H1 (cell line): ENCODE measurements around the gene SFTPA2. TPM values are rescaled to one million over a fixed set of nuclear protein-coding genes. Genes with fewer than 3 reads are reported as not detected.
"Not testable (repeated sequence)": the region's sequence is repeated elsewhere in the genome, so short reads cannot be mapped to it uniquely, and the experiment has no call there.

Experiments used
- CTCF ChIA-PET: fragments of 300-600 bp; sonication (Branson Sonifier 250); formaldehyde crosslinking; loops from one replicate; lab custom pipeline; 2021; ENCODE audit not compliant: partially characterized antibody; lab: Charles Lee
- POLR2A ChIA-PET: fragments of 300-600 bp; sonication (Branson Sonifier 250); formaldehyde crosslinking; loops from one replicate; lab custom pipeline; 2021; ENCODE audit warnings: inconsistent platforms; ENCODE audit not compliant: partially characterized antibody; lab: Charles Lee
- DNase-seq, 2 experiments: peaks; one replicate each; pipeline versions ENCODE4 v3.0.0 to v3.0.0-alpha.2; 2010 to 2022; ENCODE audit warnings: low spot score in 2 of 2, low read depth in 1 of 2, mixed read lengths in 1 of 2
- FAIRE-seq: peaks from 2 replicates; lab custom pipeline; 2011; peaks lifted over from hg19 to GRCh38; lab: Jason Lieb, UNC
- H2AFZ ChIP-seq: 2 replicates; pipeline ENCODE4 v1.8.1; 2012; ENCODE audit warnings: low read length, inconsistent platforms
- H2AK5ac ChIP-seq: 2 replicates; pipeline ENCODE4 v1.6.1; 2013; ENCODE audit warnings: low read depth, low read length
- H2BK120ac ChIP-seq: replicated peaks from 2 replicates; pipeline ENCODE3; 2013; ENCODE audit warnings: low read depth, low read length, inconsistent platforms
- H2BK12ac ChIP-seq: 2 replicates; pipeline ENCODE4 v1.6.1; 2013; ENCODE audit warnings: low read depth, low read length
- H2BK15ac ChIP-seq: 2 replicates; pipeline ENCODE4 v1.6.1; 2013; ENCODE audit warnings: low read length
- H2BK20ac ChIP-seq: 2 replicates; pipeline ENCODE4 v1.6.1; 2013; ENCODE audit warnings: low read length
- H2BK5ac ChIP-seq: 2 replicates; pipeline ENCODE4 v1.6.1; 2013; ENCODE audit warnings: low read depth, low read length
- H3K14ac ChIP-seq: 2 replicates; pipeline ENCODE4 v1.6.1; 2013; ENCODE audit warnings: inconsistent platforms; ENCODE audit not compliant: insufficient read length
- H3K18ac ChIP-seq: 2 replicates; pipeline ENCODE4 v1.6.1; 2013; ENCODE audit warnings: low read length; ENCODE audit errors: extremely low read depth
- H3K23ac ChIP-seq: 2 replicates; pipeline ENCODE4 v1.6.1; 2013; ENCODE audit warnings: inconsistent platforms; ENCODE audit not compliant: insufficient read length
- H3K23me2 ChIP-seq: 2 replicates; pipeline ENCODE4 v1.6.1; 2013; ENCODE audit warnings: low read depth, low read length
- H3K27ac ChIP-seq: 2 replicates; pipeline ENCODE4 v1.6.1; 2011; ENCODE audit warnings: low read depth, low read length, inconsistent platforms
- H3K27me3 ChIP-seq, 4 experiments: replicated peaks in 1 of 4; 1 replicate in 1 of 4; 2 replicates in 3 of 4; pipeline versions ENCODE4 v1.6.1 to v1.8.1; 2011 to 2013; ENCODE audit warnings: low read length in 3 of 4, mild to moderate bottlenecking in 3 of 4, inconsistent platforms in 2 of 4, mixed read lengths in 2 of 4, moderate library complexity in 1 of 4; ENCODE audit not compliant: control insufficient read depth in 3 of 4, insufficient read depth in 3 of 4; ENCODE audit errors: extremely low read depth in 1 of 4
- H3K36me3 ChIP-seq, 4 experiments: 2 replicates each; pipeline versions ENCODE4 v1.6.1 to v1.8.1; 2011 to 2013; ENCODE audit warnings: mild to moderate bottlenecking in 4 of 4, low read length in 3 of 4, moderate library complexity in 2 of 4, control low read depth in 1 of 4, inconsistent platforms in 1 of 4; ENCODE audit not compliant: insufficient read depth in 4 of 4, control insufficient read depth in 2 of 4
- H3K4ac ChIP-seq: replicated peaks from 2 replicates; pipeline ENCODE3; 2013; ENCODE audit warnings: low read length, low read depth, mixed read lengths, inconsistent platforms; ENCODE audit not compliant: insufficient read length
- H3K4me1 ChIP-seq, 4 experiments: replicated peaks in 1 of 4; 1 replicate in 1 of 4; 2 replicates in 3 of 4; pipeline versions ENCODE4 v1.6.1 to v1.8.1; 2011 to 2013; ENCODE audit warnings: low read length in 3 of 4, inconsistent platforms in 2 of 4, mixed read lengths in 1 of 4; ENCODE audit not compliant: insufficient read depth in 4 of 4, control insufficient read depth in 3 of 4
- H3K4me2 ChIP-seq, 2 experiments: 2 replicates each; pipeline versions ENCODE4 v1.6.1 to v1.8.1; 2011 to 2013; ENCODE audit warnings: low read depth in 2 of 2, low read length in 2 of 2, control low read depth in 1 of 2, inconsistent platforms in 1 of 2, mild to moderate bottlenecking in 1 of 2; ENCODE audit not compliant: insufficient read depth in 1 of 2
- H3K4me3 ChIP-seq, 4 experiments: fragments of 200-600, 300-600 bp in 1 of 4; sonication (generic), shearing (Covaris generic), sonication (Bioruptor Twin) in 1 of 4; 2 replicates each; pipeline versions ENCODE4 v1.5.1 to v1.8.1; 2011 to 2016; ENCODE audit warnings: low read length in 4 of 4, low read depth in 3 of 4, control low read depth in 2 of 4, inconsistent platforms in 2 of 4, mild to moderate bottlenecking in 2 of 4, mixed read lengths in 1 of 4, moderate library complexity in 1 of 4; ENCODE audit not compliant: insufficient read depth in 2 of 4; ENCODE audit errors: extremely low read depth in 1 of 4
- H3K56ac ChIP-seq: replicated peaks from 2 replicates; pipeline ENCODE3; 2013; ENCODE audit warnings: low read depth, mild to moderate bottlenecking, mixed read lengths, low read length, inconsistent platforms; ENCODE audit not compliant: insufficient read length
- H3K79me1 ChIP-seq: 2 replicates; pipeline ENCODE4 v1.6.1; 2013; ENCODE audit warnings: low read depth, low read length, control low read depth
- H3K79me2 ChIP-seq, 2 experiments: 2 replicates each; pipeline versions ENCODE4 v1.6.1 to v1.8.1; 2012 to 2013; ENCODE audit warnings: low read length in 2 of 2, mild to moderate bottlenecking in 2 of 2, inconsistent platforms in 1 of 2; ENCODE audit not compliant: insufficient read depth in 2 of 2, control insufficient read depth in 1 of 2
- H3K9ac ChIP-seq, 4 experiments: replicated peaks in 1 of 4; 1 replicate in 1 of 4; 2 replicates in 3 of 4; pipeline versions ENCODE4 v1.6.1 to v1.8.1; 2011 to 2013; ENCODE audit warnings: low read depth in 3 of 4, low read length in 3 of 4, control low read depth in 2 of 4, mild to moderate bottlenecking in 2 of 4, moderate library complexity in 2 of 4, inconsistent platforms in 1 of 4; ENCODE audit errors: extremely low read depth in 1 of 4
- H3K9me3 ChIP-seq, 2 experiments: 2 replicates each; pipeline versions ENCODE4 v1.6.1 to v1.8.1; 2012 to 2013; ENCODE audit warnings: mild to moderate bottlenecking in 2 of 2, moderate library complexity in 2 of 2, control low read depth in 1 of 2, inconsistent platforms in 1 of 2, low read depth in 1 of 2, low read length in 1 of 2, mixed read lengths in 1 of 2; ENCODE audit not compliant: insufficient read depth in 2 of 2
- H4K20me1 ChIP-seq, 2 experiments: replicated peaks in 1 of 2; 2 replicates each; pipeline versions ENCODE3 to v1.8.1; 2011 to 2013; ENCODE audit warnings: inconsistent platforms in 2 of 2, low read length in 2 of 2, mild to moderate bottlenecking in 1 of 2; ENCODE audit not compliant: insufficient read depth in 2 of 2, control insufficient read depth in 1 of 2
- H4K5ac ChIP-seq: 2 replicates; pipeline ENCODE4 v1.6.1; 2013; ENCODE audit warnings: low read length, low read depth, mixed read lengths, inconsistent platforms; ENCODE audit not compliant: insufficient read length
- H4K8ac ChIP-seq: 2 replicates; pipeline ENCODE4 v1.8.0; 2013; ENCODE audit warnings: mild to moderate bottlenecking, moderate library complexity, low read length, inconsistent platforms; ENCODE audit not compliant: insufficient read depth; ENCODE audit errors: extremely low read depth
- H4K91ac ChIP-seq: replicated peaks from 2 replicates; pipeline ENCODE3; 2013; ENCODE audit warnings: low read length, mixed read lengths, inconsistent platforms; ENCODE audit not compliant: insufficient read length
- CEBPB ChIP-seq: IDR thresholded peaks from 2 replicates; pipeline ENCODE4 v1.6.1; 2012; ENCODE audit warnings: low read depth, low read length
- WGBS, 2 experiments: shearing (Covaris generic) in 1 of 2; methylation state at CpG; one replicate each; pipeline versions ENCODE4 v1.1.6 to v1.1.7; 2013 to 2015; ENCODE audit warnings: low lambda C conversion rate in 2 of 2, mixed read lengths in 2 of 2, inconsistent platforms in 1 of 2, low coverage in 1 of 2, missing lambda C conversion rate in 1 of 2; ENCODE audit not compliant: insufficient replicate concordance in 2 of 2, insufficient coverage in 1 of 2, insufficient read length in 1 of 2; ENCODE audit errors: extremely low coverage in 1 of 2, missing lambda C conversion rate in 1 of 2; 5-methylcytosine and 5-hydroxymethylcytosine counted together
- polyA plus RNA-seq, 7 experiments: library from polyadenylated mRNA; depleted of rRNA in 3 of 7; stranded (reverse) in 5 of 7; unstranded in 2 of 7; fragments of >200 nt in 5 of 7; fragments of 200-250 nt in 2 of 7; gene quantifications; 1 replicate in 5 of 7; 2 replicates in 1 of 7; 4 replicates in 1 of 7; pipeline versions ENCODE4 v1.2.1 to v1.2.3, GENCODE V29; 2011 to 2013; ENCODE audit warnings: missing spikeins in 2 of 7, mixed read lengths in 2 of 7
- total RNA-seq: library from RNA; stranded (reverse); fragmentation: NEBNext Ultra II Directional; extraction: Animal tissue kit (Norgen Biotek cat#: 25700); gene quantifications from 2 replicates; pipeline ENCODE4 v1.2.1, GENCODE V29; 2021

The SFTPA2 gene
- total and polyA plus RNA-seq, 2 of the 8 experiments (the other 6 are each of a cell fraction or from before 2014, with no cell fraction given) = not detected

DNA sequence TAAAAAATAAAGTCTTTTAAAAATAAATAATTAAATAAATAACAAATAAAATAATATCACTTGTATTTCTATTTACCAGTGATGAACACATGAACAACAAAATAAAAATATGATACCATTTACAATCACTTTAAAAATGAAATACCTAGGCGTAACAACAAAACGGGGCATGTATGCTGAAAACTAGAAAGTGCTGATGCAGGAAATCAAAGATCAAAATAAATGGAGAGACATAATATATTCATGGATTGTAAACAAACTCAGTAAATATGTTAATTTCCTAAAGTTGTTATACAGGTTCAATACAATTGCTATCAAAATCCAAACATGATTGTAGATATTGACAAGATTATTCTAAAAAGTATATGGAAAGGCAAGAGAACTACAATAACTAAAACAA lies 19.2 kb upstream of the SFTPA2 start:
- H3K4ac ChIP-seq = no peak overlapping the region
- no peaks in the 10 kb centered on the region for H3K23me2 ChIP-seq
- no peaks in the 10 kb centered on the region for H3K36me3 ChIP-seq
- FAIRE-seq (no peak), DNase-seq (no peak)
- no peak overlapping the region for H3K18ac ChIP-seq
- H3K4me2 ChIP-seq = no peak overlapping the region
- no peak overlapping the region for H3K23ac ChIP-seq
- H2BK12ac ChIP-seq = no peak overlapping the region
- H2AK5ac ChIP-seq = no peak overlapping the region
- H3K9me3 ChIP-seq = no peaks in the 10 kb centered on the region
- 91% methylated on average over 2 of the region's 2 CpGs; no CpG with 5 or more reads in 1 of the 2 experiments for WGBS, 2 experiments
- no peak overlapping the region for H3K4me3 ChIP-seq
- H3K79me2 ChIP-seq = no peaks in the 10 kb centered on the region
- H3K14ac ChIP-seq = no peak overlapping the region
- no peak for TF ChIP-seq CEBPB
- no peak overlapping the region for H3K56ac ChIP-seq
- H2BK5ac ChIP-seq = no peak overlapping the region
- no peaks in the 10 kb centered on the region for H3K79me1 ChIP-seq
- peaks cover 0 to 1% (median 0%) of the 10 kb centered on the region in 4 experiments; a peak in 1 of 7 replicates for H3K27me3 ChIP-seq
- ChIA-PET POLR2A (no interaction called here), CTCF (no interaction called here)
- H2BK20ac ChIP-seq = no peak overlapping the region
- no peak overlapping the region for H2BK120ac ChIP-seq
- no peak overlapping the region for H4K91ac ChIP-seq
- H3K4me1 ChIP-seq = no peaks in the 10 kb centered on the region
- H3K27ac ChIP-seq = no peak overlapping the region
- no peaks in the 10 kb centered on the region for H4K20me1 ChIP-seq
- no peak overlapping the region for H3K9ac ChIP-seq
- H2AFZ ChIP-seq = no peak overlapping the region
- no peak overlapping the region for H2BK15ac ChIP-seq
- H4K5ac ChIP-seq = no peak overlapping the region
- no peak overlapping the region for H4K8ac ChIP-seq

GRCh38 chr10:79570624-79571023 lies 10.4 kb upstream of the SFTPA2 start:
- not testable (repeated sequence) for H3K4me3 ChIP-seq, H4K20me1 ChIP-seq, H2BK20ac ChIP-seq

More at GRCh38 chr10:79570624-79571023, 10.4 kb upstream of the SFTPA2 start:
- H3K18ac ChIP-seq, H4K8ac ChIP-seq, H3K79me2 ChIP-seq, H3K23me2 ChIP-seq, DNase-seq, H3K79me1 ChIP-seq, H2BK12ac ChIP-seq, FAIRE-seq, H4K91ac ChIP-seq, H2AFZ ChIP-seq, H2AK5ac ChIP-seq, H3K4ac ChIP-seq, POLR2A ChIA-PET, H3K56ac ChIP-seq, H2BK5ac ChIP-seq, H2BK120ac ChIP-seq, H3K23ac ChIP-seq, H4K5ac ChIP-seq, H3K27me3 ChIP-seq, H3K4me2 ChIP-seq, H3K27ac ChIP-seq, H2BK15ac ChIP-seq, H3K36me3 ChIP-seq, H3K4me1 ChIP-seq, H3K9ac ChIP-seq, H3K14ac ChIP-seq: not testable (repeated sequence)
- peaks cover 13 to 14% of the 10 kb centered on the region in 2 experiments for H3K9me3 ChIP-seq
- CTCF ChIA-PET = interaction anchor here (0.5 to 2.3 kb wide), 4 partner anchors 8 to 78 kb away, joined by 3 to 8 read pairs (median 6); partner anchors contain the start of gene SFTPA2
- WGBS, 2 experiments = 83% methylated on average over 6 of the region's 6 CpGs; no CpG with 5 or more reads in 1 of the 2 experiments
